Hematopoietic multipotent progenitor cell treated with erythropoietin and hydrocortisone succinate and interleukin-3 and kit ligand, for 17 days (in vitro differentiated cells): Measurements from ENCODE around the gene NELL1.
"Not testable (repeated sequence)": the region's sequence is repeated elsewhere in the genome, so short reads cannot be mapped to it uniquely, and the experiment has no call there.

ENCODE experiments used
- DNase-seq: peaks from one replicate; pipeline ENCODE4 v3.0.0-alpha.2; 2015; ENCODE audit warnings: low spot score

The NELL1 gene

GRCh38 chr11:20770414-20770946 lies 101.1 kb downstream of the NELL1 start:
- DNase-seq = no peak

- no peak for DNase-seq
Measured at GRCh38 chr11:20771026-20771425, 101.6 kb downstream of the NELL1 start.

DNA sequence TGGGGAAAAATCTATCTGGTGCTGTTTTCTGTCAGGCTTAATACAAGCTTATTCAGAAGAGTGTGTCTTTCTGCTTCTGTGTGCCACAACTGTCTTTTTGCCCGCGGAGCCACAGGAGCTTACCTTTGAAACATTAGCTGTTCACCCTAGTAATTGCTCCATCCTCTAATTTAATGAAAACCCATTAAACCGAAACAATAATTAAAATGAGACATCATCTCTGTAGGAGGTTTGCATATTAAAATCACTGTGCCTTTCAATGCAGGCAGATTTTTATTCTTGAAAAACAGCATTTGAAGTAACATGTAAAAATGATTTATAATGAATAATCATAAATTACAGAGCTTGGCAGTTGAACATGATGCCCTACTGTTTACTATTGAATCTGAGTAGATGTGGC lies 102.3 kb downstream of the NELL1 start:
- DNase-seq = no peak

GRCh38 chr11:20775331-20775730 lies 105.9 kb downstream of the NELL1 start:
- no peak for DNase-seq

- DNase-seq = no peak
Measured at GRCh38 chr11:20782775-20783174, 113.4 kb downstream of the NELL1 start.

GRCh38 chr11:20783220-20783619 lies 113.8 kb downstream of the NELL1 start:
- no peak for DNase-seq

GRCh38 chr11:20790622-20791021 lies 121.2 kb downstream of the NELL1 start:
- no peak for DNase-seq

- DNase-seq = no peak
Measured at GRCh38 chr11:20795005-20795404, 125.6 kb downstream of the NELL1 start.

GRCh38 chr11:20808328-20808727 lies 138.9 kb downstream of the NELL1 start:
- DNase-seq = no peak

DNA sequence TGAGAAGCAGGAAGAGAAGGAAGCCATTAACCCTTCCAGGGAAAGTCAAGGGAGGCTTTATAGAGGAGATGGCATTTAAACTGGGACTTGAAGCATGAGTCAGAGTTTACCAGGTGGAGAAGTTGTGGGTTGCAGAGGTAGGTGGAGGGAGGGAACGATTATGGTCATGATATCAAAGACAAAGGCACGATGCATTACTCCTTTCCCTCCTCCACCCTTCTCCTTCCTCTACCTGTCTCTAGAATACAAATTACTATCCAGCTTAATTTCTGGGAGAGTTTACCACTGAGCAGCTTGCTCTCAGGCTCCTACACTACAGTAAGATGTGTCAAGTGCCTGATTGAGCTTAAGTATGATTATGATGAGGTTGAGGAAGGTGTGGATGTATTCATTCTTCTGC lies 151.7 kb downstream of the NELL1 start:
- no peak for DNase-seq

DNA sequence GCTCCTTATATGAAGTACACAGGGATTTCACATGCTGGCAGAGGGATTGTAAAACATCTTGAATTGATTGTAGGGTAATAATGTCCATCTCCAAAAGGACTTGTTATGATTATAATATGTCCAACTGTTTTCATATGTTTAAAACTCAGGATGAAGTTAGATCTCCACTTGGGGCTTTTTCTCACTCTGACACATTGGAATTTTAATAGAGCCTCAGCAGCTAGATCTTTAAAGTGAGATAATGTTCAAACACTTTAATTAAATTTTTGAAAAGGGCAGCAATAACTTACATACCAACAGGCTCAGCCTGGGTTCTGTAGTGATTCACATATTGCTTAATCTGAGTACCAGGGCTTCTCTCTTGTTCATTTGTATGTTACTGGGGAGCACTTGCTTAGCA lies 152.1 kb downstream of the NELL1 start:
- no peak for DNase-seq

DNA sequence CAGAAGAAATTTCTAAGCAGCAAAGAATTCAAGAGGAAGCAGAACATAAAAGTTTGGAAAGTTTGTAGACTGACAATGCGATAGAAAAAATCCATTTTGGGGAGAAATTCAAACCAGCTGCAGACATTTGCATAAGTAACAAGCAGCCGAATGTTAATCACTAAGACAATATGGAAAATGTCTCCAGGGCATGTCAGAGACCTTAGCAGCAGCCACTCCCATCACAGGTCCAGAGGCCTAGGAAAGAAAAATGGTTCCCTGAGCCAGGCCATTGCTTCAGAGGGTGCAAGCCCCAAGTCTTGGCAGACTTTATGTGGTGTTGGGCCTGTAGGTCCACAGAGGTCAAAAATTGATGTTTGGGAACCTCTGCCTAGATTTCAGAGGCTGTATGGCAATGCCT lies 155.4 kb downstream of the NELL1 start:
- no peak for DNase-seq

DNA sequence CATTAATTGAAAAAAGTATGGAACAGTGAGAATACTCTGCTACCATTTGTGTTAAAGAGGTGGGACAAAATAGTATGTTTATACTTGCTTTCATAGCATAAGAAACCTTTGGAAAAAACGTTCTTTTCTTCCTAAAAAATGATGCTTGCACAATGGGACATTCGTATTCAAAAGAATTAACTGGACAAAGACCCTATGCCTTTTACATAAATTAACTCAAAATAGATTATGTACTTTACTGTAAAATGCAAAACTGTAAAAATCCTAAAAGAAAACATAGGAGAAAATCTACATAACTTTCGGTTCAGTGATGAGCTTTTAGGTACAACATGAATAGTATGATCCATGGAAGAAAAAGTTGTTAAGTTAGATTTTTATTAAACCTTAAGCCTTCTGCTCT lies 166.2 kb downstream of the NELL1 start:
- no peak for DNase-seq

- DNase-seq = no peak
Measured at GRCh38 chr11:20839231-20839630, 169.8 kb downstream of the NELL1 start.

DNA sequence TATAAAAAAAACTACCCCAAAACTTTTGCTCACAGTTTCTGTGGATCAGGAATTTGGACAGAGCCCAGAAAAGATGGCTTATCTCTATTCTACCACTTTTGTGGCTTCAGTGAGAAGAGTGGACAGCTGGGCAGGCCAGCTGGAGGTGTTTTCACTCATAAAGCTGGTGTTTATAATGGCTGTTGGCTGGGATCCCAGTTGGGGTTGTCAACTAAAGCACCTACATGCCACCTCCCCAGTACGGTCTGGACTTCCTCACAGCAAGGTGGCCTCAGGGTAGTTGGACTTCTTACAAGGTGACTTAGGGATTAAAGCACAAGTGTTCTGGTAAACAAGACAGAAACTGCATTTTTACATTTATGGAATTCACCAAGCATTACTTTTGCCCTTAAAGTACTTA lies 171.0 kb downstream of the NELL1 start:
- DNase-seq = no peak

DNA sequence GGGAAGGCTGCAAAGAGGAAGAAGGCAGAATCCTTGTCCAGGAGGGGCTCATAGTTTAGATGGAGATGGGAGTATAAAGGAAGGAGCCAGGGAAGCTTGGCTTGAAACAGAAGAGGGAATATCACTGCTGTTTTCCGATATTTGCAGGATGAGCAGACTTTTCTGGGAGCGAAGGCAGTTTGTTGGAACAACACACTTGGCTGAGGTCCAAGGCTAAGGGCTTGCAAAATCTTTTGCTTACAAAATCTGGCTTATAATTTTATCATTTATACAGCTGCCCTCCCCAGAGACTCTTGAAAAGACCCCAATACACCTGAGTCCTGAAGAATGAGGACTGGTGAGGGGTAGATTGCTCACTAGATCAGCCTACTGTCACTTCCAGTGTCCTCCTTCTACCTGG lies 174.8 kb downstream of the NELL1 start:
- DNase-seq = no peak

- no peak for DNase-seq
Measured at GRCh38 chr11:20844630-20845029, 175.2 kb downstream of the NELL1 start.

GRCh38 chr11:20854215-20854955 lies 185.0 kb downstream of the NELL1 start:
- DNase-seq = no peak

GRCh38 chr11:20861322-20861721 lies 191.9 kb downstream of the NELL1 start:
- DNase-seq = no peak

DNA sequence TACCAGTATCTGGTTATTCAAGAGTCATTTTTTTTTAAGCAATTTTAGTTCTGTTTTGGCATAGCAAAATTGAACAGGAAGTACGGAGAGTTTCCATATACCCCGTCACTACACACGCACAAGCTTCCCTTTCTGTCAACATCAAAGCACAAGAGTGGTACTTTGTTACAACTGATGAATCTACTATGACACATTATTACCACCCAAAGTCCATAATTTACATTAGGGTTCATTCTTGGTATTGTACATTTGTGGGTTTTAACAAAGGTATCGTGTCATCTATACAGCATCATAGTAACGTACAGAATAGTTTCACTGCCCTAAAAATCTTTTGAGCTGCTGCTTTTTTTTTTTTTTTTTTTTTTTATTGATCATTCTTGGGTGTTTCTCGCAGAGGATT lies 192.9 kb downstream of the NELL1 start:
- DNase-seq = not testable (repeated sequence)

GRCh38 chr11:20864628-20865027 lies 195.2 kb downstream of the NELL1 start:
- no peak for DNase-seq

DNA sequence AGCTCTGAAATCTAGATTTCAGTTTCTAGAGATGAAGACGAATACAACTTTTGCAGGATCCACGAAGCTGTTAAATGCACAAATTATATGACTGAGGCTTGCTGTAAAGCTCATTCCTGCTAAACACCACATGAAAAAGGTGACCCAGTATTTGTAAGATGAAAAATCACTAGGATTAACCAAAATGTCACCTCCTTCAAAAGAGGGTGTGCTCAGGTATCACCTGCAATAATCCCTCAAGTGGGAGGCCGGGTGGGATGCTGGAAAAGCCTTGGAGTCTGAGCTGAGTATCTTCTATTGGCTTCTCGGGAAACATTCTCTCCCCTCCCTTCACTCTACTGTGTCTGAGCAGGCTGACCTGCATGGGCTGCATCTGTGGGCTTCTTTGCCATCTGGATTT lies 195.8 kb downstream of the NELL1 start:
- DNase-seq = no peak

DNA sequence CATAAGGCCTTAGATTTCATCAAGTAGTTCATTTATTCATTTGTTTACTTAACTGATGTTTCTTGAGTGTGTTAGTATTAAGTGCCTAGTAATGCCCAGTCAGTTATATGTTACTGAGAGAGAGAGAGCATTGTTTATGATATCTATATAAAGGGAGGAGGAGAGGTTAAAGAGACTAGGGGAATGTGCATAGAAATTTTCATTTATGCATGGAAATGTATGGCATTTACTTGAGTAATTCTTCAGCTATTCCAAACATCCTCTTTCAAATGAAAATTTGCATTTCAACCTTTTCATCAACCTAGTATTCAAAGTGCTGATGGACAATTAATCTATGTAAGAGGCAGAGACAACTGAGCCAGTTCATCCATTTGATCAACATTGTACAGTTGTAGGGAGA lies 199.7 kb downstream of the NELL1 start:
- no peak for DNase-seq

GRCh38 chr11:20873054-20873453 lies 203.7 kb downstream of the NELL1 start:
- no peak for DNase-seq
